HL-60 (cell line): Measurements from ENCODE around the gene NKAIN2.
"Not testable (repeated sequence)": the region's sequence is repeated elsewhere in the genome, so short reads cannot be mapped to it uniquely, and the experiment has no call there.

Experiments used
- DNase-seq, 2 experiments: peaks; one replicate each; pipeline ENCODE4 v3.0.0-alpha.2; 2010 to 2020; ENCODE audit warnings: low read depth in 1 of 2, low spot score in 1 of 2
- H3K27ac ChIP-seq: fragments of 250-450 bp; sonication (Bioruptor Pico); replicated peaks from 2 replicates; pipeline ENCODE4 v1.5.1; 2020; ENCODE audit warnings: mild to moderate bottlenecking, moderate library complexity
- H3K27me3 ChIP-seq: fragments of 250-450 bp; sonication (Bioruptor Pico); 2 replicates; pipeline ENCODE4 v1.5.1; 2021; ENCODE audit warnings: mild to moderate bottlenecking, moderate library complexity; ENCODE audit not compliant: insufficient read depth, poor library complexity, severe bottlenecking
- H3K4me3 ChIP-seq: replicated peaks from 2 replicates; pipeline ENCODE4 v1.5.1; 2011; ENCODE audit warnings: mild to moderate bottlenecking, control low read depth, low read length; ENCODE audit not compliant: insufficient read depth
- CTCF ChIP-seq: IDR thresholded peaks from one replicate; pipeline ENCODE4 v1.5.1; 2011; ENCODE audit warnings: low read length, control low read depth, inconsistent platforms; ENCODE audit not compliant: insufficient read depth
- GABPA ChIP-seq: IDR thresholded peaks from 2 replicates; pipeline ENCODE4 v1.6.1; 2012; ENCODE audit warnings: low read depth
- POLR2AphosphoS5 ChIP-seq: IDR thresholded peaks from 2 replicates; pipeline ENCODE4 v1.6.1; 2012; ENCODE audit warnings: low read depth
- REST ChIP-seq: IDR thresholded peaks from 2 replicates; pipeline ENCODE4 v1.6.1; 2012; ENCODE audit warnings: low read depth; ENCODE audit not compliant: insufficient replicate concordance
- SPI1 ChIP-seq: IDR thresholded peaks from 2 replicates; pipeline ENCODE4 v1.6.1; 2012; ENCODE audit warnings: low read depth, mild to moderate bottlenecking, borderline replicate concordance

NKAIN2 gene

DNA sequence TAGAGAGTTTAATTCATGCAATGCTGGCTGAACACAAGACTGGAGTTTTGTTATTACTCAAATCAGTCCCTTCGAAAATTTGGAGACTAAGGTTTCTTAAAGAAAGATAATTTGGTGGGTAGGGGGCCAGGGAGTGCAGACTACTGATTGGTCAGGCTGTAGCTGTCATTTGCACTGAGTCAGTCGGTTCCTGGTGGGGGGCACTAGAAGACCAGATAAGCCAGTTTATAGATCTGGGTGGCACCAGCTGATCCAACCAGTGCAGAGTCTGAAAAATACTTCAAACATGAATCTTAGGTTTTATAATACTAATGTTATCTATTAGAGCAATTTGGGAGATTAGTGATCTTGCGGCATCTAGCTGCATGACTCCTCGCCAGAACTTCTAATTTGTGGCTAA lies 530.7 kb downstream of the NKAIN2 start:
- Histone ChIP-seq H3K27ac (no peak overlapping the region), H3K27me3 (no peaks in the 10 kb centered on the region), H3K4me3 (no peak overlapping the region)
- TF ChIP-seq SPI1 (no peak), REST (no peak), CTCF (no peak), POLR2AphosphoS5 (no peak), GABPA (no peak)
- no peak for DNase-seq

DNA sequence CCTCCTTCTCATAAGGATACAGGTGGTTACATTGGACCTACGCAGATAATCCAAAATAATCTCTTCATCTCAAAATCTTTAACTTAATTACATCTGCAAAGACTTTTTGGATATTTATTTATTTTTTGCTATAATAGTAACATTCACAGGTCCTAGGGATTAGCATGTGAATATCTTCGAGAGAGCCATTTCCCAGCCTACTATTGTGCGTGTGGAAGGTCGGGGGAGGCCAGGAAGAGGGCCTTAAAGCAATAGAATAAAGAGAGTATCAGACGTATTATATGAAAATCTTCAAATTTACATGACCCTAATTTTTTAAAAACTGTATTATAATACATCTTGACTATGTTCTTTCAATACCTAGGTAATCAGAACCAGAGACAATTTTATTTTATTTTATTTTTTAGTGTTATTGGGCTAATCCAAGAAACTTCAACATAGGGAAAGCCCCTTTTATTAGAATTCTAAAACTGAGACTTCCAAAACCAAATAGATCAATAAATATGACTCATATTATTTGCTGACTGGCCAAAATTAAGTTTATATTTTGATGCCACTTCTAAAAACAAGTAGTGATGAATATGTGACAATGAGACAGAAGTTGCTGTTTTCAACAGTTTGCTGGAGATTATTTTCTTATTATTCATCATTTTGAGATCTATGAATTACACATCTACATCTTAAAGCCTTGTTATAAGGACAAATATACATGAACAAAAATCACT lies 536.1 kb downstream of the NKAIN2 start:
- Histone ChIP-seq H3K27ac (no peak overlapping the region), H3K27me3 (no peaks in the 10 kb centered on the region), H3K4me3 (no peak overlapping the region)
- DNase-seq: no peak
- TF ChIP-seq POLR2AphosphoS5 (no peak), SPI1 (no peak), REST (no peak), GABPA (no peak), CTCF (no peak)

DNA sequence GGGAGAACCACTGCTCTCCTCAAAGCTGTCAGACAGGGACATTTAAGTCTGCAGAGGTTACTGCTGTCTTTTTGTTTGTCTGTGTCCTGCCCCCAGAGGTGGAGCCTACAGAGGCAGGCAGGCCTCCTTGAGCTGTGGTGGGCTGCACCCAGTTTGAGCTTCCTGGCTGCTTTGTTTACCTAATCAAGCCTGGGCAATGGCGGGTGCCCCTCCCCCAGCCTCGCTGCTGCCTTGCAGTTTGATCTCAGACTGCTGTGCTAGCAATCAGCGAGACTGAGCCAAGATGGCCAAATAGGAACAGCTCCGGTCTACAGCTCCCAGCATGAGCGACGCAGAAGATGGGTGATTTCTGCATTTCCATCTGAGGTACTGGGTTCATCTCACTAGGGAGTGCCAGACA lies 544.7 kb downstream of the NKAIN2 start:
- not testable (repeated sequence) for H3K4me3 ChIP-seq, H3K27me3 ChIP-seq, DNase-seq, H3K27ac ChIP-seq

- Histone ChIP-seq H3K27ac (no peak overlapping the region), H3K27me3 (no peaks in the 10 kb centered on the region), H3K4me3 (no peak overlapping the region)
- TF ChIP-seq POLR2AphosphoS5: no peak
- TF ChIP-seq SPI1: no peak
- TF ChIP-seq REST: no peak
- TF ChIP-seq CTCF: no peak
- TF ChIP-seq GABPA: no peak
- no peak for DNase-seq
These were observed 551.5 kb downstream of the NKAIN2 start for GRCh38 chr6:124355146-124355545.
